ENCODE results near the gene MTHFD1L.

- TF ChIP-seq CTCF (IDR thresholded peaks at IDR 0.05; ENCODE audit: insufficient read depth, low read length, poor library complexity, severe bottlenecking) = no peak
- TF ChIP-seq EZH2phosphoT487 (conservative IDR thresholded peaks at IDR 0.05; ENCODE audit: low read length) = no peak
Measured at GRCh38 chr6:150899231-150899630, 33.7 kb downstream of the MTHFD1L start.

Measured in SU-DHL-6 (cell line).